Stimulated activated CD4-positive, alpha-beta T cell treated with anti-CD3 and anti-CD28 coated beads, Interleukin-4, amount 100 ng/mL, for 4 hours (primary cell): Measurements from ENCODE around the gene ZNF561.

ENCODE experiments used
- DNase-seq, 2 experiments: peaks; one replicate each; pipeline ENCODE4 v3.0.0-alpha.2; 2020

Gene ZNF561

GRCh38 chr19:9570255-9570654 is 50.8 kb downstream of the ZNF561 start:
- DNase-seq: no peak

- DNase-seq: no peak
These were observed 54.3 kb downstream of the ZNF561 start for GRCh38 chr19:9566729-9567128.

- DNase-seq: no peak
These were observed 54.9 kb downstream of the ZNF561 start for GRCh38 chr19:9565900-9566705.
